Activated CD4-positive, alpha-beta T cell treated with anti-CD3 and anti-CD28 coated beads, Interleukin-2, Interleukin-6, amounts not matched to agents 100 ng/mL and 50 ng/mL, durations not matched to agents 16 hours and 8 hours (primary cell): ENCODE measurements around the gene ST3GAL4.
"Not testable (repeated sequence)": the region's sequence is repeated elsewhere in the genome, so short reads cannot be mapped to it uniquely, and the experiment has no call there.

ENCODE experiments used
- DNase-seq: peaks from one replicate; pipeline ENCODE4 v3.0.0-alpha.2; 2020

The ST3GAL4 gene

DNA sequence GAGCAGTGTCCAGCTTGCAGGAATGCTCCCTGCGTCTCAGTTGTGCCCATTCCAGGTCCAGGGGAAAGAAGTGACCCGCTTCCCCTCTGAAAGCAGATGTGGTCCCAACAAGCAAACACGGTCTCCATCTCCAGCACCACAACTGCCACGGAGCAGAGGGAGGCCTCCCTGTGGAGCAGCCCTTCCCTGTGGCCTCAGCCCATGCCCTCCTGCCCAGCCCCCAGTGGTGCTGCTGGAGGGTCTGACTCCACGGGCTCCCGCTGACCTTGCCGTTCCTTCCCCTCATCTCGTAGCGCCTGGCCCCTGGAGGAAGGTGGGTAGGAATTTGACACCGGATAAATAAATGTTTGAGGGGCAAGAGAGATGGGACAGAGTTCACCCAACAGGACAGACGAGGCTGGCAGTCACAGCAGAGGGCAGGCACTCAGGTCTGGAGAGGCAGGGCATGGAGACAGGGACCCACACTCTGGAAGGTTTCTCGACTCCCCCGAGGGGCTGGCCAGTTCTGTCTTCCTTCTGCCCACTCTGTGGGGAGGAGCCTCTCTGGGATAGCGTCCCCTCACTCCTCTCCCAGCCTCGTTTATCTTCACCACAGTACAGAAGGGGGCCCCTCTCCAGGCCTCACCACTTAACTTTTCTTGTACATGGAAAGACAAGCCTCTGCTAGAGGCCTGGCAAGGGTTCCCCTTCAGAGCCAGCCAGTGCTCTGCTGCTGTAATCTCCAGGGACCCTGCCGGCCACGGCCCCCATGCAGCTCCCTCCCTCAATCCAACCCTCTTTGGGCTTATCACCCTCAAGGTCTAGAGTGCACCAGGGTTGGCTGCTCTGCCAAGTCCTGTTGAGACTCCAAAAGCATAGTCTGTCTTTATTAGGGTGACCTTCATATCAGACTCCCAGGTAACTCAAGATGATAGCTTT lies 7.5 kb upstream of the ST3GAL4 start:
- DNase-seq: no peak

DNA sequence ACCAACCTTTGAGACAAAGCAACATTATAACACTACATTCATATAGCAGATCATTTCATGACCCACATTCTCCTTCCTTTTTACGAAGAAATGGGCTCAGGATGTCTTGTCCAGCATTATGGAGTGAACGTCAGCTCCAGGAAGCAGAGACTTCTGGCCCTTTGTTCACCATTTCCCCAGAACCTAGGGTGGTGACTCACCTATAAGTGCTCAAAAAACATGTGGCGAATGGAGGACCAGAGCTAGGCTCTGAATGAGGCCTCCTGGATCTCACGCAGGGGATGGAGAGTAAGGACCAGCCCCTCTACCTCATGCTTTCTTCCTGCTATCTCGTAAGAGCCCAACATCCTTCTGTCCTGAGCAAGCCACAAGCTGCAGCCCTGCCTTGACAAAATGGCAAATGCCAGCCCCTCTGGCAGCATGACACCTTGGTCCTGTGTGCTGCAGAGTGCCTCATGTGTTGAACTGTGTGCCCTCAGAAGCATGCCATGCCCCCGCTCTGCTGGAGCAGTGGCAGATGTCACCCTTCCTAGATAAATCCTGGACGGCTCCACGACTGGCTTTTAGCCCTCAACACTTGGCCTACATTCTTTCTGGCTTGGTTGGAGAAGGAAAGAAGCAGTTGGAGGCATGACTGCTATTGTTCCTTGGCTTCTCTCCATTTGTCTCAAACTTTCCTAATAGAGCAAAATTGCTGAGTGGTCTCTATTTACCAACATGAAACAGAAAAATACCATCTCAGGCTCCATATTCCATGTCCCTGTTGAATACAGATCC lies 6.5 kb upstream of the ST3GAL4 start:
- DNase-seq: peak; percentile 23

DNA sequence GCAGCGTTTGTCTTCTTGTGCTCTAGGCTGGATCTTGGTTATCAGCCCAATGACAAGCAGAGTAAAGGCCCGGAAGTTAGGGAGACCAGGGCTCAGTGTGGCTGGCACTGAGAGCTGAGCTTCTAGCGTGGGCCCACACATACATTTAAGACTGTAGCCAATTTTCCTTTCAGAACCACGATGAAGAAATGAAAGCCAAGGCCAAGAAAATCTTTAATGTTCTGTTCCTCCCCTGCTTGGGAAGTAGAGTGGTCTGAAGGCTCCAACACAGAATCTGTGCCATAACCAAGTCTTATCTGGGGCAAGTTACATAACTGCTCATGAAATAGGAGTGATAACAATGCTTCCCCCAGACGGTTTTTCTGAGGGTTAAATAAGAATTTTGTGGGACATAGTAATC lies 4.7 kb upstream of the ST3GAL4 start:
- DNase-seq: no peak

DNA sequence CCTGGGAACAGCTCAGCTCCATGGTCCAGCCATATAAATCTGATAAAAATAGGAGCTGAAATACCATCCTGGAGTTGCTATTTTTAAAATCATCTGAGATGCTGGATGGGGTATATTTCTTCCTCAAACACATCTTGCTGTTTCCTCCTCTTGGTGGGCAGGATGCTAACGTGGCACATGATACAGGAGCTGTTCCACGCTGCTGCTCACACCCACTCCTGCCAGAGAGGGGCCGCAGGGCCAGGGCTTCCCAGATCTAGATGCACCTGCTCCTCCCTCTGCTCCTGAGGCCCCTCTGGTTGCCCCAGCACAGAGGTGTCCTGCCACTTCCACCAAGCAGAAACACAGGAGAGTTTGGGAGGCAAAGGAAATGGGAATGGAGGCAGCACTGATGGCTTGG lies 3.3 kb upstream of the ST3GAL4 start:
- DNase-seq: no peak

DNA sequence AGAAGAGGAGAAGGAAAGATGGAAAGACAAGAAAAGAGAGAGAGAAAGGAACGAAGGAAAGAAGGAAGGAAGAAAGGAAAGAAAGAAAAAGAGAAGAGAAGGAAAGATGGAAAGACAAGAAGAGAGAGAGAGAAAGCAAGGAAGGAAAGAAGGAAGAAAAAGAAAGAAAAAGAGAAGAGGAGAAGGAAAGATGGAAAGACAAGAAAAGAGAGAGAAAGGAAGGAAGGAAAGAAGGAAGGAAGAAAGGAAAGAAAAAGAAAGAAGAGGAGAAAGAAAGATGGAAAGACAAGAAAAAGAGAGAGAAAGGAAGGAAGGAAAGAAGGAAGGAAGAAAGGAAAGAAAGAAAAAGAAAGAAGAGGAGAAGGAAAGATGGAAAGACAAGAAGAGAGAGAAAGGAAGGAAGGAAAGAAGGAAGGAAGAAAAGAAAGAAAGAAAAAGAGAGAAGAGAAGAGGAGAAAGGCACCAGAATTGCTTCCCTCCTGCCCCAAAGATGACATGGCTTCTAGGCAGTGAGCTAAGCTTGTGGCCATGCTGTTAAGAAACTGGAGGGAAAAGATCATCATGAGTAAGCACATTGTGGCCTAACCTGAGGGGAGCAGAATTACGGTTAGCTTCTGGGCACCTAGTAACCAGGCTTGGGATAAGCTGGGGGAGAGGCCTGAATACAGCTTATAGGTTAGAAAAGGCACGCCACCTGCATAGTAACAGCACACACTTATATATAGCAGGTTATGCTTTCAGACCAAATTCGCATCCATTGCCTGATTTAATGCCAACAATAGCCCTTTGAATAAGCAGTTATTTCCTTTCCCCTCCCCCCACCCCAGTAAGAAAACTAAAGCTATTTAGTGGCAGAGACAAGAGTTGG lies 2.3 kb upstream of the ST3GAL4 start:
- DNase-seq: peak; percentile 81

DNA sequence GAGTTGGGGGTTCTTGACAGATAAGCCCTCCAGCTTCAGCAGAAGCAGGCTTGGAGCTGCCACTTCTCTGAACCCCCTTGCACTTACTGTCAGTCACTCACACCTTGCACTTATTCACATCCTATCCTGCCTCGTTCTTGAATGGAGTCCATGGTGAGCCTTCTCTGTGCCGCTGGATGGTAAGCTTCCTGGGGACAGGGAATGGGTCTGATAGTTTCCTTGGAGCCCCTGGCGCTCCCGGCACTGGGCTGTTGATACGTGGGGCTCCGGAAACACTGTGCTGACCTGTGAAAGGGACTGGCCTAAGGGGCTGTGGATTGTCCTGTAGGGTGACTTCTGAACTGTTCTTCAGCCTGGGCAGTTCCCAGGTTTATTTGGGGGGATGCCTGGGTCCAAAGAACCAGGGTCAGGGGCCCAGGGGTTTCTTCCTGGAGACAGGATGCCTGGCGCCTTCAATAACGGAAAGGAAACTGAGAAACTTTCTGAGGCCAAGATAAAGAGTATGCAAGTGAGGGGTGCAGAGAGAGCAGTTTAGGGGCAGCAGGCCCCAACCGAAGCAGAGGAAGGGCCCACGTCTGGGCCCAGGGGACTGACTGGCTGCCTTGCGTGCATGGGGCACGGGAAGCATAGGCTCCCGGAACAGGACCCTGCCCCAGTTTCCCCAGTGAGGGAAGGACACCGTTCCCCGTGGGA lies 709 bp upstream of the ST3GAL4 start:
- peak; percentile 28 for DNase-seq

DNA sequence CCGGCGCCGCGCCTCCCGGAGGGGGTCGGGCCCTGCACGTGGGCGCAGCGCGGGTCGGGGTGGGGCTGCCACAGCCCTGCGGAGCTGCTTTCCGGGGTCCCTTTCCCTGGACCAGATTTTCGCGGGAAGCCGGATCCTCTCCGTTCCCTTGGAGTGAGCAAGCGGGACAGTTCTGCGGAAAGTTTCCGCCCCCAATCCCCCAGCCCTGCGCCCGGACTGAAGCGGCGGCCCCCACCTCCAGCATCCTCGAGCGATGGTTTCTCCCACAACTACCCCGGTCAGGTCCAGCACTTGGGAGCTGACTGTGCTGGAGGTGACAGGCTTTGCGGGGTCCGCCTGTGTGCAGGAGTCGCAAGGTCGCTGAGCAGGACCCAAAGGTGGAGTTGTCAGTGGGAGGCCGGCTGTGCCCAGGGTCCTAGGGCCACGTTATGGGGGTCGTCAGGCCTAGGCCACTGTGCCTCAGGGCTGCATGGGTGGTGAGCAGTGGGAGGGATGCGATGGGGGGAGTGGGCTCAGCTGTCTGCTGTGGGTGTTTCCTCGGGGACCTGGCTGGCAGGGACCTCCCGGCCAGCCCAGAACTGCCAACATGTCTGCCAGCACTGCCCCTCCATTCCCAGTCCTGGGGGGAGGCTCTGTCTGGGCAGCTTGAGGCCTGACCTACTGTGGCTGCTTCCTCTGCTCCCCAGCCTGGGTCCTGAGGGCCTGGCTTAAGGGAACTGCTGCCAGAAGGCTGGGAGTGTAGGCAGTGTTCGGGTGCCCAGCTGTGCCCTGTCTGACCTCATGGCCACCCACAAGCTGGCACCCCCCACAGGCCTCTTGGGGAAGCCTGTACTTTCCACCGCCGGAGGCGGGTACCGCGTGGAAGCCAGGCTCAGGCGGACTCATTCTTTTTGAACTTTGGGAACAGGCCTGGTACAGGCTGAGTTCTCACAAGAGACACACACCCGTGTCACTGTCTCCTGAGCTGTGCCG lies 726 bp downstream of the ST3GAL4 start:
- DNase-seq: no peak

DNA sequence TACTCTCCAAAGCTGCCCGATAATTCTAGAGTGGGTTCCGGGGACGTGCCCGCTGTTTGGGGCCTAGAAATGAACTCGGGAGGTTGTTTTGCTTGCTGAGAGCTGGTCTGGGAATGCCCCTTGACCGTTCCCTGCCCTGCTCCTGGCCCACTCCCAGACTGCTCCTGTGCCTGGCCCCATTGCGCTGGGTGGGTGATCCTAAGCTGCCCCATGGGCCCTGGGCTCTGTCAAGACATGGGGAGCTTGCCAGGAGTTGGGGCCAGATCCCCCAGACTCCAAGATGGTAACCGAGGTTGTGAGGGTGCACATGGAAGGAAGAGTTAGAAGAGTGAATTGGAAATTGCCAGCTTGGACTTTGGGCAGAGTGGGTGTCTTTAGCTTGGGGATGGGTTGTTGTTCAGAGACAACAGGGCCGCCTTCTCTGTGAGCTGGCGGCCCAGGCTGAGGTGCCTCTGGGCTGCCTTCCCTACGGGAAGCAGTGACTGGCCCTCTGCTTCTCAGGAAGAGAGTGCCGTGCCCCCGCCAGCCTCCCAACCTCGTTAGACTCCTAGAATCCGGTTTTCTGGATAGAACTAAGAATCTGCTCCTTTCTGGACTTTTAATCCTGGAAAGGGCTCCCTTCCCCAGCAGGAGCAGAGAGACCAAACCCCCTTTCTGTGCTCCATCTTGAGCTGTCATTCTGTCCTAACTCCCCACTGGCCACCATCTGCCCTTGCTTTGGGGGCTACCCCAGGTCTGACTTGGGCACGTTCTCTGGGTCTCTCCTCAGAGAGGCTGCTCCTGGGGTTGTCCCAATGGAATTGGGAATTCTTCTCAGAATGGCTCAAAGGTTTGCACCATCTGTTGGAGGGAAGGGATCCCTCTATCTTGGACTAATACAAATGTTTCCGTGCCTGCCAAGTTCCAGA lies 1.8 kb downstream of the ST3GAL4 start:
- DNase-seq: no peak

DNA sequence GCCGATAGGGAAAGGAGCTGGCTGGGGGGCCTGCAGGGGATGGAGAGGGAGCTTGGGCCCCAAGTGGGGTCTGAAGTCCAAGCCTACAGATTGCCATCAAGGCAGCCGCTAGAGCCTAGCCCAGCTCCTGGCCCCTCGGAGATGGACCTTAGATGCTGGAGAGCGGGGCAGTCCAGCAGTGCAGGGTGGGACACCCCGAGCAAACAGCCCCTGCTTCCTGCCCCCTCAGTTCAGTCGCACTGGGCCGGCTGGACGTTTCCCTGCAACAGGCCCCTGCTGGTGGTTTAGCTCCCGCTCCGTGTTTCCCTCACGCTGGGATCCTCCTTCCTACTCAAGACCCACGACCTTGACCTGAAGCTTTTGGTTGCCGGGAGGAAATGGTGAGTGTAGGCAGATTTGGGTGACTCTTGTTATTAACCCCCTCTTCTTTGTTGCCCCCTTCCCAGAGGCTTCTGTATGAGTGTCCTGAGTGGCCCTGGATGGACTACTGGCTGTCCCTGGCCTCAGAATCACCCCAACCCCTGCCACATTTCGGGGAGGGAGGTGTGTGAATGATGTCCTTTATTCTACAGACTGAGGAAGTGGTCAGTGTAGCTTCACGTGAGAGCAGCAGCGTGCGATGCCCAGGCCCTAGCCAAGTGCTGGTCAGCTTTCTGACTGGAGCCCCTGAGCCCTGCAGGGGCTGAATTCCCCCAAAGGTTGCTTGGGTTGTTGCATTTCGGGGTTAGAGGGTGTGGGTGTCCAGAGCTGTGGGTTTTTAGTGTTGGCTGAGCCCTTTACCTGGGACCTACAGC lies 2.7 kb downstream of the ST3GAL4 start:
- DNase-seq: no peak

DNA sequence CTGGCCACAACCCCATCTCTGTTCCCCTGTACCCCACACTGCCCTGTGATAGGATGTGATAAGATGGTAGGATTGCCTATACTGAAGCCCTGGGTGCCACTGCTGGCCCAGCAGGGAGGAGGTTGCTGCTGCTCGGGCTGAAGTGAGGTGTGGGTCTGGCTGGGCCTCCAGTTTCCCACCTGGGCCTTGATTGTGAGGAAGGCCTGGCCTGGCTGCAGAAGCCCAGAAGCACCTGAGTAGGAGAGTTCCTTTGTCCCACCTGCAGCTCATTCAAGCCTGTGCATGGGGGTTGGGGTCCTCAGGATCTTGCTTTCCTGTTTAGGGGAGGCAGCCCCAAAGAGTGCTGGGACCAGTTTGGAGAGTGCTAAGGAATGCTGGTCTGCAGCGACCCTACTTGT lies 3.3 kb downstream of the ST3GAL4 start:
- no peak for DNase-seq

DNA sequence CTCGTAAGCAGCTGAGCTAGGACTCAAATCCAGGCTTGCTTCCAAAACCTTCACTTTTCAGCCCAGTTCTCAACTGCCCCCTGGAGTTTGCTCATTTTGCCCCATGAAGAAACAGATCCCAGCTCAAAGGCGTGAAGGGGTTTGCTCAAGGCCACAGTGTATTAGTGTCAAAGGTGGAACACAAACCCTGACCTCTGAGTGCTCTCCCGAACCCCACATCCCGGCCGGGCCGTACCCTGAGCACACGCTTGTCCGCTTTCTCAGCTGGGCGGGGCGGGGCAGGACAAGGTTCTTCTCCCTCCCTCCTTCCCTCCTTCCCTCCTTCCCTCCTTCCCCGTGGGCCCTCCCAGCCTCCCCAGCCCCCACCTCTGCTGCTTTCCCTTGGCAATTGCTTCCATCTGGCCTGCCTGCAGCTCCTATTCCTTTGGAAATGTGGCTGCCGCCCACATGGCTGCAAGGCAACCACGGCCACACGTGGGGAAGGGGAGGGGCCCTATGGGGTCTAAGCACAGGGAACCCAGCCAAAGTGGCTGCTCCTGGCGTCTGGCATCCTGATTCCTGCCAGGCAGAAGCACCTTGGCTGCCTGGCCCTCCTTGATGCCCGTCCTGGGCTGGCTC lies 4.1 kb downstream of the ST3GAL4 start:
- no peak for DNase-seq

DNA sequence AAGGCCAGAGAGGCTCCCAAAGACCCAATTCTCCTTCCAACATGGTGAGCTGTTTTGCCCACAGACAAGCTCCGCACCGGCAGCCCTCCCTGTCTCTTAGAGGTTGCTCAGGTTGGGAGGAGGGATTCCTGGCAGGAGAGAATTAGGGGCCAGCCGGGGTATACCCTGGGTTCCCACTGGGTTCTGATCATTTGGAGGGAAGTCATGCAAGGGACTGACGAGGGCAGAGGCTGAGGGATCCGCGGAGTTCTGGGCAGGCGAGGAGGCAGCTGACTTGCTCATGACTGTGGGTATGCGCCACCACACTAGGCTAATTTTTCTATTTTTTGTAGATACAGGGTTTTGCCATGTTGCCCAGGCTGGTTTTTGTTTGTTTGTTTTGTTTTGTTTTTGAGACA lies 4.6 kb downstream of the ST3GAL4 start:
- no peak for DNase-seq

DNA sequence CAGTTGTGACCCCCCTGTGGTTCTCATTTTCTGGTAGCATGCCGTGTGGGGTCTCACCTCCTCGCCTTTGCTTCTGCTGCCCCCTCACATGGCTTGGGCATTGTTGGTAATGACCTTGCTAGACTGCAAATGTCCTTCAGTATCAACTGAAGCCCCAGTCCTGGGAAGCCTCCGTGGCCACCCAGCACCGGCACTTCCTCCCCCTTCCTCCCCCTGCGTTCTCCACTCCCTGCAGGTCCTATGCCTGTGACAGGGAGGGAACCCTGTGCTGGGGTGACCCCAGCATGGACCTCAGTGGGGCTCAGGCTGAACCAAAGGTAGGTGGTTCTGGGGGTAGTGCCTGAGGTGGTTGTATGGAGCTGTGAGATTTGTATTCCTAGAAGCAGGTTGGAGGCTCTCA lies 5.9 kb downstream of the ST3GAL4 start:
- DNase-seq: no peak

DNA sequence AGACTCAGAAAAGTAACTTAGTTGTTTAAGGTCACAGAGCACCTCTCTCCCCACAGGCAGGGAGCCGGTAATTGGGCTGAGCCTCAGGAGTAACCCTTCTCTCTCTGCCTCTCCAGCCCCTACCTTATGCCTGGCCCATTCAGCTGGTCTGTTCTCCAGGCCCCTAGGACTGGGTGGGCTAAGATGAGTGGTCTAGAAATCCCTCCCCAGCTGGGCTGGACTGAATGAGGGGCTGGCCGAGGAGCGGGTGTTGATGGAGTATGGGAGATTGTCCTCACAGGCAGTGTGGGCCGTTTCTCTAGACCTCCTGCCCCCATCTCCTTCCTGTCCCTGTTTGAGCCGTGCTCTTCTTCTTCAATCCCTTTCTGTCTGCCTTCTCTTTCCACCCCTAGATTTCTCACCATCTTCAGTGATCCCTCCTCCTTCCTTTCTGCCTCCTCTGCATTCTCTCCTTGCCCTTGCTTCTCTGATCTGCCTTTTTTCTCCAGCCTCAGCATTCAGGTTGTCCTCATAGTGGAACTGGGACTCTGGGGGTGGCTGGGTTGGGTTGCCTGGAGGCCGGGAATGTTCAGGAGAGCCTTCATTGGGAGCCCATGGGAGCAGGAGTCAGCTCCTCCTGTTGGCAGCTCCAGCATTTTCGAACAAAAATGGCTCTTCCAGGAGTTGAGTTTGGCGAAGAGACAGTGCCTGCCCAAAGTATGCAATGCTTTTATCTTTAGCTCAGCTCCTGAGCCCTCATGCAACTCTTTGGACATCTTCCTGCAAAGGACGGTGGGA lies 7.6 kb downstream of the ST3GAL4 start:
- DNase-seq: no peak

DNA sequence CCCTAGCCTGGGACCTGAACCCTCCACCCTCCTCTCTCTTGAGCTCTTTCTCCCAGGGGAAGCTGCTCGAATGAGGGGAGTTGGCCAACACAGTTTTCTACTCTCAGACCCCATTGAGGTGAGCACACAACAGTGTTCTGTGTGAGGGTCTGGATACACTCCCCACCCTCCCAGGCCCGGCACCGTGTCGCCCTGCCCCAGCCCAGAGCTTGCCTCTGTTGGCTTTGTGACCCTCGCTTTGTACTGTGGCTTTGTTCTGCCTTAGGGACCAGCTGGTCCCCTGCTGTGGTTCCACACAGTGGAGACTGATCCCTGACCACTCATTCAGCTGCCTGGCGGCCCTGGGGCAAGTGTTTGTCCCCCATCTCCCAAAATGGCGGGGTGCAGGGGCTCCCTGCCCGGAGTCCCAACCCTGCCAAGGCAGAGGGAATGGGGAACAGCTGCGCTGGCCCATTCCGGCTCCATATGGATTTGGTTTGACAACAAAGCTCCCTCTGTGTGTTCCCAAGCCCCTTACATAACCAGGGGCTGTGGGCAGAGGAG lies 8.3 kb downstream of the ST3GAL4 start:
- no peak for DNase-seq

DNA sequence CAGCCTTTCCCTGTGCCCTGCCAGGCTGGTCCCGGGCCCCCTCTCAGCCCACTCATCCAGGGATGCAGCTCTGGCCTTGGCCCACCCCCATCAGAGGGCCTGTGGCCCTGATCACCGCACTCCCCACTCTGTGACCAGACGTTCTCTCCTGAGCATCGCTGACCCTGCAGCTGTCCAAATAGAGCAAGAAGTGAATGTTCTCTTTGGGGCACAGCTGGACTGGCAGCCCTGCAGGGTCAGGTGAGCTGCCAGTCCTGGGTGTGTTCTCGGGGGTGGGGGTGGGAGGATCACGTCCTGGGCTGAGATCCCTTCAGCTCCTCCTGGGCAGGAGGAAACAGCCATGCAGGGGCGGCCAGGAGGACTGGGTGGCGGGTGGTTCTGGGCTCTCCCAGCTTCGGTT lies 9.2 kb downstream of the ST3GAL4 start:
- DNase-seq: not testable (repeated sequence)

DNA sequence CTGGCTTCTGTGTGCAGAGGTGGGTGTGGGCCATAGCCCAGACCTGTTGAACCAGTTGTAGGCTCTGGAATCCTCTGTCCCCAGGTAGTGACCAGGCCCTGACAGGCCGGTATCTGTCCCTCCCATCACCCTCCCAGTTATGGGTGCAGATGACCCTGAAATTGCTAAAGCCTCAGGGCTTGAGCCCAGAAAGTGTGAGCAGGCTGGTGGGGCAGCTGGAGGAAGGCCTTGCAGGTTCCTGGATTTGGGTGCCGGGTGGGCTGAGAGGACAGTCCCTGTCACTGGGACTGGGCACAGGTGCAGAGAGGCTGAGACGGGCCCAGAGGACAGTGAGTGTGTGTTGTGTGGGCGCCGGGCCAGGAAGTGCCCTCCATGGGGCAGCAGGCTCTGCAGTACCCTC lies 10.0 kb downstream of the ST3GAL4 start:
- DNase-seq: not testable (repeated sequence)
